HG02885 (cell line): ENCODE measurements around the gene GSC2.

Experiments used
- ATAC-seq: cut with Tn5 transposase; IDR thresholded peaks from one replicate; pipeline ENCODE4 v1.9.1; 2021; ENCODE audit warnings: mild to moderate bottlenecking; ENCODE audit not compliant: unreplicated experiment, poor library complexity

The GSC2 gene

GRCh38 chr22:19178657-19179496, 28.8 kb upstream of the GSC2 start, which contains the start of gene SLC25A1:
SLC25A1 (minus strand) TSS chr22:19178736; CDS start chr22:19178673, 63 bp downstream.
- ATAC-seq: peak; percentile 75

- ATAC-seq: peak; percentile 47
Measured at GRCh38 chr22:19178065-19178656, 28.1 kb upstream of the GSC2 start.

GRCh38 chr22:19177164-19178064, 27.3 kb upstream of the GSC2 start:
- no peak for ATAC-seq

GRCh38 chr22:19176732-19177131, 26.6 kb upstream of the GSC2 start:
- ATAC-seq: no peak

GRCh38 chr22:19176175-19176643, 26.1 kb upstream of the GSC2 start:
- ATAC-seq: no peak

GRCh38 chr22:19175602-19176174, 25.6 kb upstream of the GSC2 start:
- ATAC-seq: no peak

- ATAC-seq: no peak
Measured at GRCh38 chr22:19175026-19175601, 25.0 kb upstream of the GSC2 start.

GRCh38 chr22:19174106-19175025, 24.3 kb upstream of the GSC2 start:
- ATAC-seq: no peak

- no peak for ATAC-seq
Measured at GRCh38 chr22:19173047-19174035, 23.2 kb upstream of the GSC2 start.

- ATAC-seq: no peak
Measured at GRCh38 chr22:19172213-19173046, 22.3 kb upstream of the GSC2 start.

GRCh38 chr22:19169947-19170318, 19.8 kb upstream of the GSC2 start:
- no peak for ATAC-seq

- ATAC-seq: no peak
Measured at GRCh38 chr22:19169002-19169946, 19.2 kb upstream of the GSC2 start.

GRCh38 chr22:19168088-19168890, 18.2 kb upstream of the GSC2 start:
- ATAC-seq: no peak

GRCh38 chr22:19167106-19167869, 17.2 kb upstream of the GSC2 start:
- ATAC-seq: no peak
